GM18505 (cell line): ENCODE results near the gene TTC34.
"Not testable (repeated sequence)": the region's sequence is repeated elsewhere in the genome, so short reads cannot be mapped to it uniquely, and the experiment has no call there.

ENCODE experiments used
- ATAC-seq: cut with Tn5 transposase; IDR thresholded peaks from one replicate; pipeline ENCODE4 v1.9.1; 2021; ENCODE audit not compliant: unreplicated experiment
- POLR2A ChIP-seq: IDR thresholded peaks from 4 replicates; pipeline ENCODE4 v1.6.1; 2011; ENCODE audit warnings: borderline replicate concordance; ENCODE audit not compliant: insufficient read depth, insufficient read length; ENCODE audit errors: extremely low read depth

Gene TTC34

GRCh38 chr1:2787163-2787911 lies 14.2 kb downstream of the TTC34 start:
- TF ChIP-seq POLR2A: no peak
- ATAC-seq: no peak

- no peak for ATAC-seq
- TF ChIP-seq POLR2A: no peak
These were observed 14.9 kb downstream of the TTC34 start for GRCh38 chr1:2786329-2787162.

GRCh38 chr1:2785631-2786328 lies 15.7 kb downstream of the TTC34 start:
- ATAC-seq: no peak
- TF ChIP-seq POLR2A: no peak

- TF ChIP-seq POLR2A: no peak
- ATAC-seq: no peak
These were observed 16.5 kb downstream of the TTC34 start for GRCh38 chr1:2784854-2785630.

GRCh38 chr1:2783435-2784397 lies 17.8 kb downstream of the TTC34 start:
- no peak for TF ChIP-seq POLR2A

GRCh38 chr1:2783069-2783434 lies 18.4 kb downstream of the TTC34 start:
- ATAC-seq: no peak
- TF ChIP-seq POLR2A: no peak

More at GRCh38 chr1:2783435-2784397, 17.8 kb downstream of the TTC34 start:
- no peak for ATAC-seq

- no peak for TF ChIP-seq POLR2A
- ATAC-seq: no peak
These were observed 19.9 kb downstream of the TTC34 start for GRCh38 chr1:2781627-2782026.

GRCh38 chr1:2778220-2778592 lies 23.3 kb downstream of the TTC34 start:
- TF ChIP-seq POLR2A: no peak
- ATAC-seq: no peak

- ATAC-seq: no peak
- no peak for TF ChIP-seq POLR2A
These were observed 23.9 kb downstream of the TTC34 start for GRCh38 chr1:2777424-2778219.

- ATAC-seq: not testable (repeated sequence)
These were observed 26.2 kb downstream of the TTC34 start for GRCh38 chr1:2775333-2775732.

- ATAC-seq: not testable (repeated sequence)
These were observed 33.4 kb downstream of the TTC34 start for GRCh38 chr1:2768052-2768451.

- not testable (repeated sequence) for ATAC-seq
These were observed 42.1 kb downstream of the TTC34 start for GRCh38 chr1:2759433-2759832.

GRCh38 chr1:2757519-2757918 lies 44.0 kb downstream of the TTC34 start:
- not testable (repeated sequence) for ATAC-seq

- not testable (repeated sequence) for ATAC-seq
These were observed 46.1 kb downstream of the TTC34 start for GRCh38 chr1:2755426-2755825.

GRCh38 chr1:2754597-2754996 lies 46.9 kb downstream of the TTC34 start:
- not testable (repeated sequence) for ATAC-seq

GRCh38 chr1:2752503-2752902 lies 49.0 kb downstream of the TTC34 start:
- not testable (repeated sequence) for ATAC-seq

GRCh38 chr1:2751866-2752265 lies 49.6 kb downstream of the TTC34 start:
- ATAC-seq: not testable (repeated sequence)
